Liver (tissue), 3 donors: ENCODE results near the gene EXOG.

Experiments
- EGR1 ChIP-seq, 2 donors: IDR thresholded peaks; 2 replicates each; pipeline ENCODE4 v1.6.1; 2016 to 2018; ENCODE audit warnings: antibody characterized with exemption in 2 of 2, low read depth in 2 of 2
- FOXA1 ChIP-seq: IDR thresholded peaks from 2 replicates; pipeline ENCODE4 v1.6.1; 2016; ENCODE audit warnings: antibody characterized with exemption
- GABPA ChIP-seq, 2 donors: IDR thresholded peaks in 1 of 2; conservative IDR thresholded peaks in 1 of 2; 2 replicates each; pipeline ENCODE4 v1.6.1; 2016; ENCODE audit warnings: antibody characterized with exemption in 2 of 2, mild to moderate bottlenecking in 1 of 2, moderate library complexity in 1 of 2
- HNF4A ChIP-seq, 2 donors: conservative IDR thresholded peaks; 2 replicates each; pipeline ENCODE4 v1.6.1; 2016; ENCODE audit warnings: antibody characterized with exemption in 2 of 2, mild to moderate bottlenecking in 2 of 2
- RAD21 ChIP-seq, 2 donors: IDR thresholded peaks; 2 replicates each; pipeline ENCODE4 v1.6.1; 2016; ENCODE audit warnings: antibody characterized with exemption in 2 of 2, mild to moderate bottlenecking in 2 of 2
- SP1 ChIP-seq: IDR thresholded peaks from 2 replicates; pipeline ENCODE4 v1.6.1; 2018; ENCODE audit warnings: antibody characterized with exemption, mild to moderate bottlenecking
- TAF1 ChIP-seq: conservative IDR thresholded peaks from 2 replicates; pipeline ENCODE4 v1.6.1; 2016; ENCODE audit warnings: antibody characterized with exemption, mild to moderate bottlenecking
- YY1 ChIP-seq: IDR thresholded peaks from 2 replicates; pipeline ENCODE4 v1.6.1; 2016; ENCODE audit warnings: antibody characterized with exemption, mild to moderate bottlenecking
- ZBTB33 ChIP-seq: IDR thresholded peaks from 2 replicates; pipeline ENCODE4 v1.6.1; 2016; ENCODE audit warnings: antibody characterized with exemption
- TF ChIP-seq, protein P1 (sequence below): fragments of 150-350 bp; IDR thresholded peaks from 2 replicates; pipeline ENCODE4 v1.5.1; 2017; ENCODE audit warnings: improper control_type of control experiment, low read depth, low read length; ENCODE audit not compliant: missing input control
- TF ChIP-seq, protein P2 (sequence below): IDR thresholded peaks from 2 replicates; pipeline ENCODE4 v1.6.1; 2016; ENCODE audit warnings: antibody characterized with exemption
- TF ChIP-seq, protein P3 (sequence below): IDR thresholded peaks from 2 replicates; pipeline ENCODE4 v1.6.1; 2016; ENCODE audit warnings: antibody characterized with exemption, mild to moderate bottlenecking
- TF ChIP-seq, protein P4 (sequence below): IDR thresholded peaks from 2 replicates; pipeline ENCODE4 v1.6.1; 2016; ENCODE audit warnings: antibody characterized with exemption
- donor health status: healthy.
- donor health status: healthy.

- TF ChIP-seq, protein P1, sequence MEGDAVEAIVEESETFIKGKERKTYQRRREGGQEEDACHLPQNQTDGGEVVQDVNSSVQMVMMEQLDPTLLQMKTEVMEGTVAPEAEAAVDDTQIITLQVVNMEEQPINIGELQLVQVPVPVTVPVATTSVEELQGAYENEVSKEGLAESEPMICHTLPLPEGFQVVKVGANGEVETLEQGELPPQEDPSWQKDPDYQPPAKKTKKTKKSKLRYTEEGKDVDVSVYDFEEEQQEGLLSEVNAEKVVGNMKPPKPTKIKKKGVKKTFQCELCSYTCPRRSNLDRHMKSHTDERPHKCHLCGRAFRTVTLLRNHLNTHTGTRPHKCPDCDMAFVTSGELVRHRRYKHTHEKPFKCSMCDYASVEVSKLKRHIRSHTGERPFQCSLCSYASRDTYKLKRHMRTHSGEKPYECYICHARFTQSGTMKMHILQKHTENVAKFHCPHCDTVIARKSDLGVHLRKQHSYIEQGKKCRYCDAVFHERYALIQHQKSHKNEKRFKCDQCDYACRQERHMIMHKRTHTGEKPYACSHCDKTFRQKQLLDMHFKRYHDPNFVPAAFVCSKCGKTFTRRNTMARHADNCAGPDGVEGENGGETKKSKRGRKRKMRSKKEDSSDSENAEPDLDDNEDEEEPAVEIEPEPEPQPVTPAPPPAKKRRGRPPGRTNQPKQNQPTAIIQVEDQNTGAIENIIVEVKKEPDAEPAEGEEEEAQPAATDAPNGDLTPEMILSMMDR: no peak
- TF ChIP-seq TAF1 (no peak), SP1 (no peak), ZBTB33 (no peak), FOXA1 (no peak), YY1 (no peak), RAD21 (IDR thresholded peaks at IDR 0.05) (no peak), EGR1 (IDR thresholded peaks at IDR 0.05; ENCODE audit: low read depth in 2 of 2) (no peak), GABPA (IDR thresholded peaks at IDR 0.05 in 1 of 2, conservative IDR thresholded peaks at IDR 0.05 in 1 of 2) (no peak), HNF4A (conservative IDR thresholded peaks at IDR 0.05) (no peak)
- TF ChIP-seq, protein P2, sequence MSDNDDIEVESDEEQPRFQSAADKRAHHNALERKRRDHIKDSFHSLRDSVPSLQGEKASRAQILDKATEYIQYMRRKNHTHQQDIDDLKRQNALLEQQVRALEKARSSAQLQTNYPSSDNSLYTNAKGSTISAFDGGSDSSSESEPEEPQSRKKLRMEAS: no peak
- TF ChIP-seq, protein P3, sequence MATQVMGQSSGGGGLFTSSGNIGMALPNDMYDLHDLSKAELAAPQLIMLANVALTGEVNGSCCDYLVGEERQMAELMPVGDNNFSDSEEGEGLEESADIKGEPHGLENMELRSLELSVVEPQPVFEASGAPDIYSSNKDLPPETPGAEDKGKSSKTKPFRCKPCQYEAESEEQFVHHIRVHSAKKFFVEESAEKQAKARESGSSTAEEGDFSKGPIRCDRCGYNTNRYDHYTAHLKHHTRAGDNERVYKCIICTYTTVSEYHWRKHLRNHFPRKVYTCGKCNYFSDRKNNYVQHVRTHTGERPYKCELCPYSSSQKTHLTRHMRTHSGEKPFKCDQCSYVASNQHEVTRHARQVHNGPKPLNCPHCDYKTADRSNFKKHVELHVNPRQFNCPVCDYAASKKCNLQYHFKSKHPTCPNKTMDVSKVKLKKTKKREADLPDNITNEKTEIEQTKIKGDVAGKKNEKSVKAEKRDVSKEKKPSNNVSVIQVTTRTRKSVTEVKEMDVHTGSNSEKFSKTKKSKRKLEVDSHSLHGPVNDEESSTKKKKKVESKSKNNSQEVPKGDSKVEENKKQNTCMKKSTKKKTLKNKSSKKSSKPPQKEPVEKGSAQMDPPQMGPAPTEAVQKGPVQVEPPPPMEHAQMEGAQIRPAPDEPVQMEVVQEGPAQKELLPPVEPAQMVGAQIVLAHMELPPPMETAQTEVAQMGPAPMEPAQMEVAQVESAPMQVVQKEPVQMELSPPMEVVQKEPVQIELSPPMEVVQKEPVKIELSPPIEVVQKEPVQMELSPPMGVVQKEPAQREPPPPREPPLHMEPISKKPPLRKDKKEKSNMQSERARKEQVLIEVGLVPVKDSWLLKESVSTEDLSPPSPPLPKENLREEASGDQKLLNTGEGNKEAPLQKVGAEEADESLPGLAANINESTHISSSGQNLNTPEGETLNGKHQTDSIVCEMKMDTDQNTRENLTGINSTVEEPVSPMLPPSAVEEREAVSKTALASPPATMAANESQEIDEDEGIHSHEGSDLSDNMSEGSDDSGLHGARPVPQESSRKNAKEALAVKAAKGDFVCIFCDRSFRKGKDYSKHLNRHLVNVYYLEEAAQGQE: no peak
- TF ChIP-seq, protein P4, sequence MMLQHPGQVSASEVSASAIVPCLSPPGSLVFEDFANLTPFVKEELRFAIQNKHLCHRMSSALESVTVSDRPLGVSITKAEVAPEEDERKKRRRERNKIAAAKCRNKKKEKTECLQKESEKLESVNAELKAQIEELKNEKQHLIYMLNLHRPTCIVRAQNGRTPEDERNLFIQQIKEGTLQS: no peak
These were observed 19.2 kb downstream of the EXOG start for GRCh38 chr3:38515367-38515766.
